HFFc6 (cell line): ENCODE measurements around the gene ZNF593OS. TPM values are rescaled to one million over a fixed set of nuclear protein-coding genes. Genes with fewer than 3 reads are reported as not detected.

Experiments used
- DNase-seq: peaks from one replicate; pipeline ENCODE4 v3.0.0-alpha.2; 2018
- H3K27ac Mint-ChIP-seq: 2 replicates; pipeline ENCODE4 v1.8.0; 2020; ENCODE audit warnings: mild to moderate bottlenecking, mixed read lengths
- H3K27me3 Mint-ChIP-seq: 2 replicates; pipeline ENCODE4 v1.8.0; 2021; ENCODE audit warnings: mild to moderate bottlenecking, moderate library complexity, mixed read lengths; ENCODE audit not compliant: insufficient read depth
- H3K36me3 Mint-ChIP-seq: 2 replicates; pipeline ENCODE4 v1.8.0; 2021; ENCODE audit warnings: low read depth, mixed read lengths
- H3K4me1 Mint-ChIP-seq: 2 replicates; pipeline ENCODE4 v1.8.0; 2020; ENCODE audit warnings: low read depth, mixed read lengths
- H3K4me3 Mint-ChIP-seq: 2 replicates; pipeline ENCODE4 v1.8.0; 2020; ENCODE audit warnings: mild to moderate bottlenecking, moderate library complexity, mixed read lengths
- H3K9me3 Mint-ChIP-seq: 2 replicates; pipeline ENCODE4 v1.8.0; 2020; ENCODE audit warnings: mild to moderate bottlenecking, mixed read lengths
- CTCF ChIP-seq: fragments of 200-600 bp; sonication (generic); IDR thresholded peaks from 2 replicates; pipeline ENCODE4 v1.5.0; 2021; ENCODE audit warnings: antibody characterized with exemption, mild to moderate bottlenecking
- total RNA-seq, 6 experiments: library from RNA; stranded (reverse); fragmentation: NEBNext Ultra II Directional; extraction: Animal tissue kit (Norgen Biotek cat#: 25700); gene quantifications; 2 replicates in 1 of 6; 3 replicates in 5 of 6; pipeline ENCODE4 v1.2.3, GENCODE V29; 2021

The ZNF593OS gene
- total RNA-seq, 6 experiments from 2014 or later = not detected

GRCh38 chr1:26164861-26165842 is 6.5 kb downstream of the ZNF593OS start:
- no peak for DNase-seq
- H3K27ac Mint-ChIP-seq = no peak overlapping the region
- H3K9me3 Mint-ChIP-seq = no peaks in the 10 kb centered on the region

GRCh38 chr1:26164036-26164860 is 7.4 kb downstream of the ZNF593OS start:
- H3K27ac Mint-ChIP-seq = no peak overlapping the region
- DNase-seq = no peak
- H3K4me3 Mint-ChIP-seq = peak overlapping the region; percentile 24; the same call in 1 of the 2 replicates
- no peaks in the 10 kb centered on the region for H3K9me3 Mint-ChIP-seq
- H3K4me1 Mint-ChIP-seq = peaks cover 2% of the 10 kb centered on the region; the same call in 1 of the 2 replicates
- TF ChIP-seq CTCF = peak; percentile 85
- no peaks in the 10 kb centered on the region for H3K36me3 Mint-ChIP-seq
- H3K27me3 Mint-ChIP-seq = peaks cover 24% of the 10 kb centered on the region

More at GRCh38 chr1:26164861-26165842, 6.5 kb downstream of the ZNF593OS start:
- no peaks in the 10 kb centered on the region for H3K36me3 Mint-ChIP-seq
- no peak for TF ChIP-seq CTCF
- peaks cover 5% of the 10 kb centered on the region for H3K4me1 Mint-ChIP-seq
- no peak overlapping the region; the same call in 1 of the 2 replicates for H3K4me3 Mint-ChIP-seq
- peaks cover 20% of the 10 kb centered on the region for H3K27me3 Mint-ChIP-seq

- no peak for DNase-seq
- Mint-ChIP-seq H3K9me3 (no peaks in the 10 kb centered on the region), H3K27ac (no peak overlapping the region), H3K27me3 (peaks cover 23% of the 10 kb centered on the region), H3K4me3 (peak overlapping the region; percentile 22; the same call in 1 of the 2 replicates), H3K36me3 (no peaks in the 10 kb centered on the region), H3K4me1 (no peaks in the 10 kb centered on the region)
- TF ChIP-seq CTCF = no peak
Observed at GRCh38 chr1:26163684-26164035, 8.0 kb downstream of the ZNF593OS start.

- Mint-ChIP-seq H3K27me3 (peaks cover 27% of the 10 kb centered on the region), H3K36me3 (no peaks in the 10 kb centered on the region), H3K9me3 (no peaks in the 10 kb centered on the region), H3K27ac (no peak overlapping the region), H3K4me3 (peak overlapping the region; percentile 69), H3K4me1 (no peaks in the 10 kb centered on the region)
- no peak for TF ChIP-seq CTCF
- no peak for DNase-seq
Observed at GRCh38 chr1:26162220-26162709, 9.4 kb downstream of the ZNF593OS start.

GRCh38 chr1:26161415-26162219 is 10.0 kb downstream of the ZNF593OS start:
- Mint-ChIP-seq H3K36me3 (no peaks in the 10 kb centered on the region), H3K27ac (no peak overlapping the region), H3K4me1 (peaks cover 3% of the 10 kb centered on the region; the same call in 1 of the 2 replicates), H3K27me3 (peaks cover 24% of the 10 kb centered on the region), H3K4me3 (peak overlapping the region; percentile 69), H3K9me3 (no peaks in the 10 kb centered on the region)
- TF ChIP-seq CTCF = peak; percentile 44
- no peak for DNase-seq
